ENCODE data around the gene SERTAD4. TPM values are rescaled to one million over a fixed set of nuclear protein-coding genes. Genes with fewer than 3 reads are reported as not detected.

Gene SERTAD4
- total and polyA plus RNA-seq, 2 experiments from 2014 or later: 1.4 to 1.8 TPM

DNA sequence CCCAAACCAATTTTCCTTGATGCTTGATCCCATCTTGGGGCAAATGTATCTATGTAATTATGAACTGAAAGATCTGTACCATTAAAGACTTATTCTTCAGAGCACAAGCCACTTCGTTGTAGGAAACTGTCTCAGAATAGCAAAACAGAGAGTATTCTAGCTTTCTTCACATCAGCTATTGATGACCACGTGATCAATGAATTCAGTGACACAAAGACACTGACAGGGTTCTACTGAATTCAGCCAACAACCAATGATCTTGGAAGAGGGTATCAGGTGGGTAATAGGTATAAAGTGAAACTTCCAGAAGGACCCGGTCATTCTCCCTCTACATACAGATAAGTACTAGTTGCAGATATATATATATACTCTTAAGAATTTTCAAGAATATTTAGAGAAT lies 33.8 kb upstream of the SERTAD4 start:
- TF ChIP-seq CTCF (IDR thresholded peaks at IDR 0.05; ENCODE audit: low read depth, low read length): no peak
- Histone ChIP-seq H3K27me3 (no peaks in the 10 kb centered on the region), H3K9me3 (ENCODE audit: low read depth) (no peaks in the 10 kb centered on the region), H3K4me1 (ENCODE audit: low read depth) (no peaks in the 10 kb centered on the region), H3K27ac (no peak overlapping the region), H3K4me3 (no peak overlapping the region), H3K36me3 (no peaks in the 10 kb centered on the region)
- DNase-seq (ENCODE audit: low read depth in 1 of 2, low spot score in 1 of 2): no peak

- H3K4me1 ChIP-seq (ENCODE audit: low read depth): no peaks in the 10 kb centered on the region
- H3K27ac ChIP-seq: no peak overlapping the region
- H3K9me3 ChIP-seq (ENCODE audit: low read depth): no peaks in the 10 kb centered on the region
- H3K36me3 ChIP-seq: no peaks in the 10 kb centered on the region
- DNase-seq (ENCODE audit: low read depth in 1 of 2, low spot score in 1 of 2): no peak
- no peaks in the 10 kb centered on the region for H3K27me3 ChIP-seq
- no peak overlapping the region for H3K4me3 ChIP-seq
- no peak for TF ChIP-seq CTCF (IDR thresholded peaks at IDR 0.05; ENCODE audit: low read depth, low read length)
Observed at GRCh38 chr1:210200124-210200736, 32.4 kb upstream of the SERTAD4 start.

- Histone ChIP-seq H3K36me3 (no peaks in the 10 kb centered on the region), H3K4me3 (no peak overlapping the region), H3K4me1 (ENCODE audit: low read depth) (no peaks in the 10 kb centered on the region), H3K9me3 (ENCODE audit: low read depth) (no peaks in the 10 kb centered on the region), H3K27me3 (no peaks in the 10 kb centered on the region), H3K27ac (no peak overlapping the region)
- no peak for DNase-seq (ENCODE audit: low read depth in 1 of 2, low spot score in 1 of 2)
- TF ChIP-seq CTCF (IDR thresholded peaks at IDR 0.05; ENCODE audit: low read depth, low read length): no peak
Observed at GRCh38 chr1:210201681-210202080, 30.9 kb upstream of the SERTAD4 start.

- H3K27me3 ChIP-seq: no peaks in the 10 kb centered on the region
Observed at GRCh38 chr1:210207597-210208450, 24.8 kb upstream of the SERTAD4 start.

DNA sequence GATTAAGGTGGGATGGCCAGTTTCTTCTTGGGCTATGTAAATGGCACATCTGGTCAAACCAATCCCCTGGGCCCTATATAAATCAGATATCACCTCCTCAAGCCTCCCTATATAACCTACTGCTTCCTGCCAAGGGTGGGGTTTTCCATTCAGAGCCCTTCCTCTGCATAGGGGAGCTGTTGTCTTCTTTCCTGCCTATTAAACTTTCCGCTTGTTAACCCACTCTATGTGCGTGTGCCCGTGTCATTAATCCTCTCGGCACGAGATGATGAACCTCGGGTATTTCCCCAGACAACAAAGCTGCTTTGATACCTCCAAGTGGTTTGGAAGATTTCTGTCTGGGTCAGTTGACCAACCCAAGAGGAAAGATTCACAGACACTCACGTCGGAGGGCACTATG lies 19.3 kb upstream of the SERTAD4 start:
- no peak for TF ChIP-seq CTCF (IDR thresholded peaks at IDR 0.05; ENCODE audit: low read depth, low read length)
- H3K27me3 ChIP-seq: no peaks in the 10 kb centered on the region
- H3K27ac ChIP-seq: no peak overlapping the region
- no peaks in the 10 kb centered on the region for H3K36me3 ChIP-seq
- no peak overlapping the region for H3K4me3 ChIP-seq
- H3K9me3 ChIP-seq (ENCODE audit: low read depth): no peaks in the 10 kb centered on the region
- no peaks in the 10 kb centered on the region for H3K4me1 ChIP-seq (ENCODE audit: low read depth)
- DNase-seq (ENCODE audit: low read depth in 1 of 2, low spot score in 1 of 2): no peak

More at GRCh38 chr1:210207597-210208450, 24.8 kb upstream of the SERTAD4 start:
- no peak for TF ChIP-seq CTCF (IDR thresholded peaks at IDR 0.05; ENCODE audit: low read depth, low read length)
- no peak overlapping the region for H3K27ac ChIP-seq
- H3K4me1 ChIP-seq (ENCODE audit: low read depth): no peaks in the 10 kb centered on the region
- no peak for DNase-seq (ENCODE audit: low read depth in 1 of 2, low spot score in 1 of 2)
- H3K9me3 ChIP-seq (ENCODE audit: low read depth): no peaks in the 10 kb centered on the region
- H3K36me3 ChIP-seq: no peaks in the 10 kb centered on the region
- H3K4me3 ChIP-seq: no peak overlapping the region
